GM12878 (cell line): ENCODE data around the gene RETREG3. TPM values are rescaled to one million over a fixed set of nuclear protein-coding genes. Genes with fewer than 3 reads are reported as not detected.
A peak's percentile ranks its signal among the peaks of the same experiment; 100 is the strongest.

ENCODE experiments used
- BHLHE40 ChIP-seq, 2 experiments: fragments of 450-650 bp in 1 of 2; IDR thresholded peaks; 2 replicates each; pipeline ENCODE4 v1.6.1; 2011 to 2017; ENCODE audit warnings: low read depth in 2 of 2, borderline replicate concordance in 1 of 2, improper control_type of control experiment in 1 of 2, low read length in 1 of 2, mild to moderate bottlenecking in 1 of 2
- EED ChIP-seq: sonication (generic); IDR thresholded peaks from 2 replicates; pipeline ENCODE4 v1.6.1; 2016; ENCODE audit warnings: antibody characterized with exemption, low read depth
- ESRRA ChIP-seq: IDR thresholded peaks from 2 replicates; pipeline ENCODE4 v1.6.1; 2012; ENCODE audit warnings: mild to moderate bottlenecking, low read length, improper control_type of control experiment
- FOXM1 ChIP-seq: IDR thresholded peaks from 2 replicates; pipeline ENCODE4 v1.6.1; 2012; ENCODE audit warnings: low read depth, mild to moderate bottlenecking, inconsistent platforms, low read length, moderate library complexity
- IKZF1 ChIP-seq: fragments of 450-650 bp; conservative IDR thresholded peaks from 2 replicates; pipeline ENCODE4 v1.6.1; 2017; ENCODE audit warnings: antibody characterized with exemption, mild to moderate bottlenecking
- NBN ChIP-seq: fragments of 450-650 bp; IDR thresholded peaks from 2 replicates; pipeline ENCODE4 v1.6.1; 2016
- PAX5 ChIP-seq: IDR thresholded peaks from 2 replicates; pipeline ENCODE4 v1.6.1; 2011; ENCODE audit warnings: low read depth, low read length, borderline replicate concordance
- POLR2AphosphoS2 ChIP-seq: IDR thresholded peaks from 2 replicates; pipeline ENCODE4 v1.6.1; 2011; ENCODE audit warnings: low read depth, mild to moderate bottlenecking, low read length, improper control_type of control experiment, moderate library complexity
- POU2F2 ChIP-seq: IDR thresholded peaks from 3 replicates; pipeline ENCODE4 v1.6.1; 2011; ENCODE audit warnings: low read depth, mild to moderate bottlenecking, low read length, borderline replicate concordance
- RAD51 ChIP-seq: fragments of 450-650 bp; IDR thresholded peaks from 2 replicates; pipeline ENCODE4 v1.6.1; 2016; ENCODE audit warnings: moderate library complexity, mild to moderate bottlenecking, inconsistent platforms
- RB1 ChIP-seq: fragments of 450-650 bp; formaldehyde crosslinking; IDR thresholded peaks from 2 replicates; pipeline ENCODE4 v1.6.1; 2017; ENCODE audit warnings: mild to moderate bottlenecking, borderline replicate concordance
- SIN3A ChIP-seq: IDR thresholded peaks from 2 replicates; pipeline ENCODE4 v1.6.1; 2012; ENCODE audit warnings: low read depth, low read length, improper control_type of control experiment
- SP1 ChIP-seq: IDR thresholded peaks from one replicate; pipeline ENCODE4 v1.6.1; 2011; ENCODE audit warnings: low read depth, low read length
- TCF12 ChIP-seq: IDR thresholded peaks from 2 replicates; pipeline ENCODE4 v1.6.1; 2011; ENCODE audit warnings: low read depth, mild to moderate bottlenecking, low read length
- TCF7 ChIP-seq: IDR thresholded peaks from 2 replicates; pipeline ENCODE4 v1.6.1; 2014; ENCODE audit warnings: antibody characterized with exemption, borderline replicate concordance
- polyA plus RNA-seq, 11 experiments: library from polyadenylated mRNA; depleted of rRNA in 4 of 11; unstranded in 6 of 11; stranded (reverse) in 5 of 11; fragments of >200 nt; fragmentation: Nextera tagmentation in 4 of 11; fragmentation: Illumina TruSeq in 1 of 11; extraction: Ambion mirVana in 4 of 11; extraction: Trizol in 1 of 11; gene quantifications; 1 replicate in 1 of 11; 2 replicates in 10 of 11; pipeline versions ENCODE4 v1.2.1 to v1.2.3, GENCODE V29; 2011 to 2016; ENCODE audit warnings: inconsistent platforms in 2 of 11, missing spikeins in 2 of 11, low read depth in 1 of 11
- total RNA-seq, 4 experiments: library from RNA; depleted of rRNA in 3 of 4; stranded (reverse); fragments of >200 nt in 3 of 4; fragmentation: Illumina TruSeq in 1 of 4; extraction: Trizol in 1 of 4; gene quantifications; 2 replicates each; pipeline versions ENCODE4 v1.2.1 to v1.2.3, GENCODE V29; 2013 to 2021
- TF ChIP-seq, protein P1 (sequence below): fragments of 450-650 bp; IDR thresholded peaks from 2 replicates; pipeline ENCODE4 v1.6.1; 2017; ENCODE audit warnings: mild to moderate bottlenecking, moderate library complexity
- TF ChIP-seq, protein P2 (sequence below): IDR thresholded peaks from 2 replicates; pipeline ENCODE4 v1.6.1; 2011; ENCODE audit warnings: low read depth, mild to moderate bottlenecking, low read length, moderate library complexity, borderline replicate concordance; ENCODE audit errors: extremely low read depth
- TF ChIP-seq, protein P3 (sequence below): IDR thresholded peaks from 2 replicates; pipeline ENCODE4 v1.6.1; 2011; ENCODE audit warnings: low read depth, low read length, improper control_type of control experiment, borderline replicate concordance
- TF ChIP-seq, protein P4 (sequence below): fragments of 450-650 bp; IDR thresholded peaks from 2 replicates; pipeline ENCODE4 v1.6.1; 2014; ENCODE audit warnings: mild to moderate bottlenecking

The RETREG3 gene
- total and polyA plus RNA-seq, 10 of the 15 experiments (the other 5 are each of a cell fraction or from before 2014, with no cell fraction given) = 7.0 to 50.6 (median 27.3) TPM

DNA sequence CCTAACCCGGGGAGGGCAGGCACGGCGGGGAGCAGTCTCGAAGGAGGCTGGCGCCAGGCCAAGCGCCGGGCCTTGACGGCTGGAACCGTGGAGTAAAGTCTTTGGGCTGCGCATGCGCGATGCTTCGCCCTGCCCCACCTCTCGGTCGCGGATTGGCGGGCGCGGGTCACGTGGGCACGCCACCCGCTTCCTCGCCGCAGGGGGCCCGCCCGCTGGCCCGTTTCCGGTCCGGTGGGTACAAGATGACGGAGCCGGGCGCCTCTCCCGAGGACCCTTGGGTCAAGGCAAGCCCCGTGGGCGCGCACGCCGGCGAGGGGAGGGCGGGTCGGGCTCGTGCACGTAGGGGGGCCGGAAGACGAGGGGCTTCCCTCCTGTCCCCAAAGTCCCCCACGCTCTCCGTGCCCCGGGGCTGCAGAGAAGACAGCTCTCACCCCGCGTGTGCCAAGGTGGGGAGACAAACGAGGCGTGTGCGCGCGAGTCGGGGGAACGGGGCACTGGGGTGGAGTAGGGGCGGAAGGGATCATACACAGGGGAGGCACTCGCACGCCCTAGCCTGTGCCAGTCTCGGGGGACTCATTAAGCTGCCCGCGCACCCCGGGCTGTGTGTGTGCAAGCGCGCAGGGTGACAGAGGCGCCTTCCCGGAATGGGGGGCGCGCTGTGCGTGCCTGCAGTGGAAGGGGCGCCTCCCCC, 42.1 kb downstream of the RETREG3 start, which contains the start of gene MLX (continued):
- TF ChIP-seq, protein P1, sequence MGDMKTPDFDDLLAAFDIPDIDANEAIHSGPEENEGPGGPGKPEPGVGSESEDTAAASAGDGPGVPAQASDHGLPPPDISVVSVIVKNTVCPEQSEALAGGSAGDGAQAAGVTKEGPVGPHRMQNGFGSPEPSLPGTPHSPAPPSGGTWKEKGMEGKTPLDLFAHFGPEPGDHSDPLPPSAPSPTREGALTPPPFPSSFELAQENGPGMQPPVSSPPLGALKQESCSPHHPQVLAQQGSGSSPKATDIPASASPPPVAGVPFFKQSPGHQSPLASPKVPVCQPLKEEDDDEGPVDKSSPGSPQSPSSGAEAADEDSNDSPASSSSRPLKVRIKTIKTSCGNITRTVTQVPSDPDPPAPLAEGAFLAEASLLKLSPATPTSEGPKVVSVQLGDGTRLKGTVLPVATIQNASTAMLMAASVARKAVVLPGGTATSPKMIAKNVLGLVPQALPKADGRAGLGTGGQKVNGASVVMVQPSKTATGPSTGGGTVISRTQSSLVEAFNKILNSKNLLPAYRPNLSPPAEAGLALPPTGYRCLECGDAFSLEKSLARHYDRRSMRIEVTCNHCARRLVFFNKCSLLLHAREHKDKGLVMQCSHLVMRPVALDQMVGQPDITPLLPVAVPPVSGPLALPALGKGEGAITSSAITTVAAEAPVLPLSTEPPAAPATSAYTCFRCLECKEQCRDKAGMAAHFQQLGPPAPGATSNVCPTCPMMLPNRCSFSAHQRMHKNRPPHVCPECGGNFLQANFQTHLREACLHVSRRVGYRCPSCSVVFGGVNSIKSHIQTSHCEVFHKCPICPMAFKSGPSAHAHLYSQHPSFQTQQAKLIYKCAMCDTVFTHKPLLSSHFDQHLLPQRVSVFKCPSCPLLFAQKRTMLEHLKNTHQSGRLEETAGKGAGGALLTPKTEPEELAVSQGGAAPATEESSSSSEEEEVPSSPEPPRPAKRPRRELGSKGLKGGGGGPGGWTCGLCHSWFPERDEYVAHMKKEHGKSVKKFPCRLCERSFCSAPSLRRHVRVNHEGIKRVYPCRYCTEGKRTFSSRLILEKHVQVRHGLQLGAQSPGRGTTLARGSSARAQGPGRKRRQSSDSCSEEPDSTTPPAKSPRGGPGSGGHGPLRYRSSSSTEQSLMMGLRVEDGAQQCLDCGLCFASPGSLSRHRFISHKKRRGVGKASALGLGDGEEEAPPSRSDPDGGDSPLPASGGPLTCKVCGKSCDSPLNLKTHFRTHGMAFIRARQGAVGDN = peak; percentile 67
- peak; percentile 86 for TF ChIP-seq PAX5
- TF ChIP-seq, protein P2, sequence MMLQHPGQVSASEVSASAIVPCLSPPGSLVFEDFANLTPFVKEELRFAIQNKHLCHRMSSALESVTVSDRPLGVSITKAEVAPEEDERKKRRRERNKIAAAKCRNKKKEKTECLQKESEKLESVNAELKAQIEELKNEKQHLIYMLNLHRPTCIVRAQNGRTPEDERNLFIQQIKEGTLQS = peak; percentile 92; the same call in 1 of the 2 replicates
- no peak for TF ChIP-seq TCF7
- TF ChIP-seq, protein P3, sequence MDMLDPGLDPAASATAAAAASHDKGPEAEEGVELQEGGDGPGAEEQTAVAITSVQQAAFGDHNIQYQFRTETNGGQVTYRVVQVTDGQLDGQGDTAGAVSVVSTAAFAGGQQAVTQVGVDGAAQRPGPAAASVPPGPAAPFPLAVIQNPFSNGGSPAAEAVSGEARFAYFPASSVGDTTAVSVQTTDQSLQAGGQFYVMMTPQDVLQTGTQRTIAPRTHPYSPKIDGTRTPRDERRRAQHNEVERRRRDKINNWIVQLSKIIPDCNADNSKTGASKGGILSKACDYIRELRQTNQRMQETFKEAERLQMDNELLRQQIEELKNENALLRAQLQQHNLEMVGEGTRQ = peak; percentile 95
- TF ChIP-seq RAD51 = peak; percentile 91
- TF ChIP-seq POLR2AphosphoS2 = 0 out of 2 replicates have a peak, but pooled peaks have one; percentile 19
- peak; percentile 60; the same call in 1 of the 2 replicates for TF ChIP-seq SIN3A
- TF ChIP-seq FOXM1 = no peak
- peak; percentile 68 for TF ChIP-seq SP1
- peak; percentile 0; the same call in 1 of the 3 replicates for TF ChIP-seq POU2F2
- no peak for TF ChIP-seq EED
- TF ChIP-seq RB1 = 0 out of 2 replicates have a peak, but pooled peaks have one; percentile 14
- peak; percentile 70 for TF ChIP-seq IKZF1
- TF ChIP-seq ESRRA = no peak
- TF ChIP-seq BHLHE40 (IDR thresholded peaks at IDR 0.05; ENCODE audit: borderline replicate concordance in 1 of 2, low read depth in 2 of 2, low read length in 1 of 2) = peak; percentile 49 to 89; a peak in 3 of 4 replicates
- 0 out of 2 replicates have a peak, but pooled peaks have one; percentile 4 for TF ChIP-seq TCF12
- TF ChIP-seq, protein P4, sequence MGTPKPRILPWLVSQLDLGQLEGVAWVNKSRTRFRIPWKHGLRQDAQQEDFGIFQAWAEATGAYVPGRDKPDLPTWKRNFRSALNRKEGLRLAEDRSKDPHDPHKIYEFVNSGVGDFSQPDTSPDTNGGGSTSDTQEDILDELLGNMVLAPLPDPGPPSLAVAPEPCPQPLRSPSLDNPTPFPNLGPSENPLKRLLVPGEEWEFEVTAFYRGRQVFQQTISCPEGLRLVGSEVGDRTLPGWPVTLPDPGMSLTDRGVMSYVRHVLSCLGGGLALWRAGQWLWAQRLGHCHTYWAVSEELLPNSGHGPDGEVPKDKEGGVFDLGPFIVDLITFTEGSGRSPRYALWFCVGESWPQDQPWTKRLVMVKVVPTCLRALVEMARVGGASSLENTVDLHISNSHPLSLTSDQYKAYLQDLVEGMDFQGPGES = no peak
- peak; percentile 60; the same call in 1 of the 2 replicates for TF ChIP-seq NBN
